NCI-H748 treated with DMSO at 0.1 percent for 48 hours (cell line): Measurements from ENCODE around the gene LPIN1.

Source experiments
- DNase-seq: peaks from one replicate; lab custom pipeline; 2025; lab: John Stamatoyannopoulos, UW

Gene LPIN1

DNA sequence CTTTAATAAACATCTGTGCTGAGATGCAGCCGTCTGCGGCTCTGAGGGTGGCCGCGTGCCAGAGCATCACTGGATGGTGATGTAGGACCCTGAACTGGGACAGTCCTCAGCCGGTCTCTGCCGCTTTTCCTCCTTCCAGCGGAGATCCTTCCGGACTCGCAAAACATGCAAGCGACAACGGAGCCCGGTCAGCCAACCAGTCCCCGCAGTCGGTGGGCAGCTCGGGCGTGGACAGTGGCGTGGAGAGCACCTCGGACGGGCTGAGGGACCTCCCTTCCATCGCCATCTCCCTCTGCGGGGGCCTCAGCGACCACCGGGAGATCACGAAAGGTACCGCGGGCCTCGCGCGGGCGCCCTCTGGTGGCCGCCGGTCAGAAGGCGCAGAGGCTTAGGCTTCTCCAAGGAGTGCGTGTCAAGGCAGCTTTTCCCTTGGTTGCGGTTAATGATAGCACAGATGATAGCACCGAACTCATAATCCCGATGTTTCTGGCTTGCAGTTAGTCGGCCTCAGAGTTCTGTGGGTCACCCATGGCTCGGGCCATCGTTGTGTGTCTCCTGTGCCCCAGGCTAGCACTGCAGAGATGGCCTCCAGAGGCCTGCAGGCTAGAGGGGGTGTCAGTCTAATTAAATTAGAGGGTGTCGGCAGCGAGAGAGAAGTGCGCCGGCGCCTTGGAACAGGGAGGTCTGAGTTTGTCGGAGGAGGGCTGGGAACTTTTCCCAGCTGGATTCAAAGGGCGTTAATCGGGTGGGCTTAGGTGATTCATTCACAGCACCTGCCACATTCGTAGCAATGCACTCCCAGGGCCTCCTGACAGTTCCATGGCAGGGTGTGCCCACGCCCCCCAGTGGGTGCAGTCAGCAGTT, 38.5 kb downstream of the LPIN1 start:
- no peak for DNase-seq

DNA sequence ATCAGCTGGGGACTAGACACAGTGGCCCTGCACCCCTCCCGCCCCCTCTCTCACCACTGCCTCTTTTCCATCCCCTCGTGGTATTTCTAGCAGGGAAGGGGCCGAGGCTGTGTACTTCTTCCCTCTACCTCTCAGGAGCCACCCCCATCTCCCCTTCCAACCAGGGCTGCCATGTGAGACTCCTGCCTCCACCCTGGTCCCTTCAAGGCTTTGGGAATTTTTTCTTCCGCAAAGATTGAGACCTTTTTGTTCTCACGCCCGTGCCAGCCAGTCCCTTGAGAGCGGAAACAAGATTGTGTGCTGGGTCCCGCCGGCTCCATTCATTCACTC, 39.1 kb downstream of the LPIN1 start:
- no peak for DNase-seq

DNA sequence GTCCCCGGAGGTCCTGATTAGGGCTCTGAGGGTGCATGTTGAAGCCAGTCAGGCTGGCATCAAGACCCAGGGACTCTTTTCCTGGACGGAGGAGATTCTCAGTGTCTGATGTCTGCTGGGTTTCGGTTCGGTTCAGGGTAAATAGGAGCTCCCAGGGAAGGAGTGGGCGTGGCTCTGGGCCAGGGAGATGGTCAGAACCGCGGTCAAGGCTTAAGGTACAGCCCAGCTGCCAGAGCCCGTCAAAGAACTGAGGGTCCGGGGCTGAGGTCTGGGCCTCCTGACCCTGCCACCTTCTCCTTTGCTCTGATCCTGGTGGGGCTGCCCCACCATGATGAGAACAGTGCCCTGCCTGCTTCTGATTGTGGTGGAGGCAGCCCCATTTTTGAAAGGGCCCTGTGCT, 39.8 kb downstream of the LPIN1 start:
- no peak for DNase-seq

- no peak for DNase-seq
These were observed 40.2 kb downstream of the LPIN1 start for GRCh38 chr2:11786592-11786991.

DNA sequence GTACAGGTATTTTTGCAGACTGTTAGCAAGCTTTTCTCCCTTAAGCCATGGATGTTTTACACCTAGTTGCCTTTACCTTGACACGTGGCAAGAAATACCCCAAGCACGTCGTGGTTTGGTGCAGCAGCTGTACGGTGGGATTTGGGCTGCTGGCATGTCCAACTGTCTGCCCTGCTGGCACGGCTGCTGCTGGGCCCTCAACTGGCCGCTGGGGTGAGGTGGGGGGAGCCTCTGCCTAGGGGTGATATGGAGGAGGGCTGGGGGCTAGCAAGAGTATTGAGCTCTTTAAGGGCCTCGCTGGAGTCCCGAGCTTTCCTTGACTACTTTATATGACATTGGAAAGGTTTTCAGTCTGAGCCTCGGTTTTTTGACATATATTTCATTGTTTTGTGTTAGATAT, 41.6 kb downstream of the LPIN1 start:
- no peak for DNase-seq

- DNase-seq = no peak
These were observed 42.2 kb downstream of the LPIN1 start for GRCh38 chr2:11788461-11789124.

- DNase-seq = no peak
These were observed 42.8 kb downstream of the LPIN1 start for GRCh38 chr2:11789243-11789642.

GRCh38 chr2:11790228-11790627, 43.8 kb downstream of the LPIN1 start:
- no peak for DNase-seq

DNA sequence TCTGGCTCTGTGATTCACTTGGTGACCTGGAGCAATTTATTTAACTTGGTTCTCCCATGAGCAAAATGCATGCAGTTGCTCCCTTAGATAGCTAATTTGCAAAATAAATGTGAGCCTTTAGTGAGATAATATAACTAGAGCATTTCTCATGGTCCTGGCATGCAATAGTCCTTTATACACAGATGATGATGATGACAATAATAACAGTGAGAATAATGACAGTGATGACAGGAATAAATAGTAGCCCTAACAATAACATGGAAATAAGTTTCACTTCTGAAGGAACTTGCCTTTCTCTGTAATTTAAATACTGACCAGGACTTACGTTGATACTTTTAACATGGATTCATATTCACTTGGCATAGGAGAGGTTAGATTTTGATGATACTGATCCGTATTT, 49.2 kb downstream of the LPIN1 start:
- no peak for DNase-seq

- DNase-seq = no peak
These were observed 50.0 kb downstream of the LPIN1 start for GRCh38 chr2:11796190-11797171.

DNA sequence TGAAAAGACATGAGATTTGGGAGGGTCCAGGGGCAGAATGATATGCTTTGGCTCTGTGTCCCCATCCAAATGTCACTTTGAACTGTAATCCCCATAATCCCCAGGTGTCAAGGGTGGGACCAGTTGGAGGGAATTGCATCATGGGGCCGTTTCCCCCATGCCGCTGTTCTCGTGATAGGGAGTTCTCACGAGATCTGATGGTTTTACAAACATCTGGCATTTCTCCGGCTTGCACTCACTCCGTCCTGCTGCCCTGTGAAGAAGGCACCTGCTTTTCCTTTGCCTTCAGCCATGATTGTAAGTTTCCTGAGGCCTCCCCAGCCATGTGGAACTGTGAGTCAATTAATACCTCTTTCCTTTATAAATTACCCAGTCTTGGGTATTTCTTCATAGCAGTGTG, 51.4 kb downstream of the LPIN1 start:
- no peak for DNase-seq

- DNase-seq = no peak
These were observed 52.4 kb downstream of the LPIN1 start for GRCh38 chr2:11798701-11799435.

GRCh38 chr2:11799826-11800225, 53.4 kb downstream of the LPIN1 start:
- no peak for DNase-seq

DNA sequence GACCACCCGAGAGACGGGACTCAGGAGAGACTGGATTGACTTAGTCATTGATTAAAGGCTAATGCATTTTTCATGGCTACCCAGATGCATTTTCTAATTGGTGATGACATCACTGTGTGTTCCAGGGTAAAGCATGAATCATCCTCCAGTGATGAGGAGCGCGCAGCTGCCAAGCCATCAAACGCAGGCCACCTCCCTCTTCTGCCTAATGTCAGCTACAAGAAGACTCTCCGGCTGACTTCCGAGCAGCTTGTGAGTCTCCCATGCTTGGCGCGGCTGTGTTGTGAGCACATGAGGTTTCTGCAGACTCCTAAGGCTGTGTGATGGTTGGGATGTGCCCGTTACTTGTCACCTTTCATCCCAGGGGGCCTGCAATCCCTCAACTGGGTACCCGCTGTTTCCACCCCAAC, 56.4 kb downstream of the LPIN1 start:
- no peak for DNase-seq

- no peak for DNase-seq
These were observed 58.6 kb downstream of the LPIN1 start for GRCh38 chr2:11805024-11805423.

DNA sequence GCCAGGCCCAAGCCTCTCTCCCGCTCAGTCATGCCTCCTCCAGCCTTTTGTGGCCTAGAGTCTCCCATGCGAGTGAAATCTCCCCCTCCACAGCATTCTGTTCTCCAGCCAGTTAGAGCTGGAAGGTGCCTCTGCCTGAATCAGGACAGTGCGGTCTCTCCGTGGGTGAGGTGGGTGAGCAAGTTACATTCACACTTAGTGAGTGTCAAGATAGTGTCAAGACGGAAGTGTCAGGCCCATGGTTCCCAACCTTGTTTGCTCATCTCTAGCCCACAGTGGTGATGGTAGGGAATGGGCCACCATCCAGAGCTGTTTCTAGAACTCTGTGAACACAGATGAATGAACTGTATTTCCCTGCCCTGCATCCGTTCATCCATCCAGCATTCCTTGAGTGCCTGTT, 59.5 kb downstream of the LPIN1 start:
- DNase-seq = no peak

DNA sequence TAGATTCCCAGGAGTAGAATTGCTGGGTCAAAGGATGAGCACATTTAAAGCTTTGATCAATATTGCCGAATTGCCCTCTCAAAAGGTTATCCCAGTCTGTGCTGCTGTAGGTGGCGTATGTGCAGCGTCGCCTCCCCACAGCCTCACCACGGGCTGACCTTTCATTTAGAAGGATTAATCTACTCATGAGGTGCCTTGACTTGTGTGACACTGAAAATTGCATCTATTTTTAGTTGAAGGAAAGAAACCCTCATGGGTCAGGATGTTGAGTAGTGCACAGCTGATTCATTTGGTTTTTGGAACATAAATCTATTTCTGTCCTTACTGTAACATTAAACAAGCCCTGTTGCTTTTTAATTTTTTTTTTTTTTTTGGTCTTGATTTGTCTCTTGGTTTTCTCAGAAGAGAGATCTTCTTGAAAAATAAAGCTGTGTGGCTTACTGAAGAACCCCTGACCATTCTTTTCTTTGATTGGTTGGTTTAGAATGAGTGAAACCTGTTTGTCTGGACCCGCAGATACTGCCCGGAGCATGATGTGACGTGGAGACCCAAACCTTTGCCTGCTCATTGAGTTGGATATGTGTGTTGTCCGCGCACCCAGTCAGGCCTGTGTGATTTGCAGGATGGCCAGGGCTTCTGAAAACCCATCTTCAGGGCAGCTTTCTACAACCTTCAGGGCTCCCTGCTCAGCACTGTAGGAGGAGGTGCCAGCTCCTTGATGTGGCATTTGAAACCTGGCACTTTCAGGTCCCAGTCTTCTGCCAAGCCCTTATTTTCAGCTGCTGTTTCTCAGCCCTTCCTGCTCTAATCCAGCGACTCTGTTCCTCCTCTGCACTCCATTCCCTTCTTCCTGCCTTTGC, 61.0 kb downstream of the LPIN1 start:
- DNase-seq = no peak

GRCh38 chr2:11808016-11808400, 61.6 kb downstream of the LPIN1 start:
- DNase-seq = no peak

DNA sequence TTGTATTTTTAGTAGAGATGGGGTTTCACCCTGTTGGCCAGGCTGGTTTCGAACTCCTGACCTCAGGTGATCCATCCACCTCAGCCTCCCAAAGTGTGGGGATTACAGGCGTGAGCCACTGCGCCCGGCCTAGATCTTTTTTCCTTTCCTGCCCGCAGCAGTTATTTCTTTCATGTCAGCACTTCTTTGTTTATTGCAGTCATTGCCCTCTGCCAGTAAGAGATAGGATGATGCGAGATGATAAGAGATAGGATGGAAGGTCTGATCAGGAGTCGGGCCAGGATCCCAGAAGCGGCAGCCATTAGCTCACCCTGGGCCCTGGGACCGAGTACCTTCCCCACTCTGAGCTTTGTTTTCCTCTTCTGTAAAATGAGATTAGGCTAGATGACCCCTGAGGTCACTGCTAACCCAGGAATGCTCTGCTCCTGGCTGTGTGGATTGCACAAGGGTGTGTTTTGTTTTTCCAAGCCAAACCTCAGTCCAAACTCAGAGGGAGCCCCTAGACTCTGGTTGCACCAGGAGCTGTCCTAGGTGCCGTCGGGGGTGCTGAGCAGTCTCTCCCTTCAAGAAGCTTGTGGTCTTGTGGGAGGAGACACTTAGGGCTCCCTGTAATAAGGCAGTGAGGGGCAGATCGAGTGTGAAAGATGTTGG, 63.3 kb downstream of the LPIN1 start:
- no peak for DNase-seq

- no peak for DNase-seq
These were observed 64.0 kb downstream of the LPIN1 start for GRCh38 chr2:11810237-11810977.
